ENCODE data around the gene GATA1.

Gene GATA1

GRCh38 chrX:48761674-48762471 lies 24.5 kb upstream of the GATA1 start, which contains the start of gene GLOD5:
Gene GLOD5 (plus strand): TSS chrX:48761747. CDS start chrX:48761791, 44 bp downstream.
- Histone ChIP-seq H3K9me3 (replicated peaks; ENCODE audit: low read length) (no peaks in the 10 kb centered on the region), H3K36me3 (ENCODE audit: insufficient read depth, low read length) (no peaks in the 10 kb centered on the region), H3K9ac (ENCODE audit: low read depth, low read length) (no peak within 1 kb of the TSS), H3K27me3 (ENCODE audit: control insufficient read depth, insufficient read depth, low read length) (peaks cover 6% of the 10 kb centered on the region), H3K4me3 (ENCODE audit: low read length) (no peak within 1 kb of the TSS), H3K4me1 (ENCODE audit: control insufficient read depth, insufficient read depth, low read length) (no peaks in the 10 kb centered on the region), H3K4me2 (ENCODE audit: low read length) (no peak within 1 kb of the TSS)

GRCh38 chrX:48769230-48769629 lies 17.2 kb upstream of the GATA1 start:
- no peaks in the 10 kb centered on the region for H3K4me1 ChIP-seq (ENCODE audit: control insufficient read depth, insufficient read depth, low read length)
- H3K9me3 ChIP-seq (replicated peaks; ENCODE audit: low read length): no peaks in the 10 kb centered on the region
- H3K4me3 ChIP-seq (ENCODE audit: low read length): no peak overlapping the region
- H3K27me3 ChIP-seq (ENCODE audit: control insufficient read depth, insufficient read depth, low read length): no peaks in the 10 kb centered on the region
- no peaks in the 10 kb centered on the region for H3K36me3 ChIP-seq (ENCODE audit: insufficient read depth, low read length)
- no peak overlapping the region for H3K9ac ChIP-seq (ENCODE audit: low read depth, low read length)
- no peak overlapping the region for H3K4me2 ChIP-seq (ENCODE audit: low read length)

- H3K9me3 ChIP-seq (replicated peaks; ENCODE audit: low read length): no peaks in the 10 kb centered on the region
- H3K9ac ChIP-seq (ENCODE audit: low read depth, low read length): no peak overlapping the region
- no peak overlapping the region for H3K4me2 ChIP-seq (ENCODE audit: low read length)
- no peak overlapping the region for H3K4me3 ChIP-seq (ENCODE audit: low read length)
- H3K36me3 ChIP-seq (ENCODE audit: insufficient read depth, low read length): no peaks in the 10 kb centered on the region
- H3K27me3 ChIP-seq (ENCODE audit: control insufficient read depth, insufficient read depth, low read length): no peaks in the 10 kb centered on the region
- no peaks in the 10 kb centered on the region for H3K4me1 ChIP-seq (ENCODE audit: control insufficient read depth, insufficient read depth, low read length)
These were observed 16.1 kb upstream of the GATA1 start for GRCh38 chrX:48770296-48770695.

GRCh38 chrX:48772602-48773001 lies 13.8 kb upstream of the GATA1 start:
- Histone ChIP-seq H3K4me3 (ENCODE audit: low read length) (no peak overlapping the region), H3K4me1 (ENCODE audit: control insufficient read depth, insufficient read depth, low read length) (no peaks in the 10 kb centered on the region), H3K36me3 (ENCODE audit: insufficient read depth, low read length) (no peaks in the 10 kb centered on the region), H3K9me3 (replicated peaks; ENCODE audit: low read length) (no peaks in the 10 kb centered on the region), H3K27me3 (ENCODE audit: control insufficient read depth, insufficient read depth, low read length) (no peaks in the 10 kb centered on the region), H3K4me2 (ENCODE audit: low read length) (no peak overlapping the region), H3K9ac (ENCODE audit: low read depth, low read length) (no peak overlapping the region)

- no peaks in the 10 kb centered on the region for H3K27me3 ChIP-seq (ENCODE audit: control insufficient read depth, insufficient read depth, low read length)
- H3K9ac ChIP-seq (ENCODE audit: low read depth, low read length): no peak overlapping the region
These were observed 9.5 kb upstream of the GATA1 start for GRCh38 chrX:48776818-48777439.

GRCh38 chrX:48779399-48779798 lies 7.0 kb upstream of the GATA1 start:
- Histone ChIP-seq H3K4me2 (ENCODE audit: low read length) (no peak overlapping the region), H3K36me3 (ENCODE audit: insufficient read depth, low read length) (no peaks in the 10 kb centered on the region), H3K4me1 (ENCODE audit: control insufficient read depth, insufficient read depth, low read length) (no peaks in the 10 kb centered on the region), H3K9ac (ENCODE audit: low read depth, low read length) (no peak overlapping the region), H3K27me3 (ENCODE audit: control insufficient read depth, insufficient read depth, low read length) (no peaks in the 10 kb centered on the region), H3K9me3 (replicated peaks; ENCODE audit: low read length) (no peaks in the 10 kb centered on the region), H3K4me3 (ENCODE audit: low read length) (no peak overlapping the region)

More at GRCh38 chrX:48776818-48777439, 9.5 kb upstream of the GATA1 start:
- Histone ChIP-seq H3K4me3 (ENCODE audit: low read length) (no peak overlapping the region), H3K9me3 (replicated peaks; ENCODE audit: low read length) (no peaks in the 10 kb centered on the region), H3K4me2 (ENCODE audit: low read length) (no peak overlapping the region), H3K4me1 (ENCODE audit: control insufficient read depth, insufficient read depth, low read length) (no peaks in the 10 kb centered on the region), H3K36me3 (ENCODE audit: insufficient read depth, low read length) (no peaks in the 10 kb centered on the region)

- no peak overlapping the region for H3K4me3 ChIP-seq (ENCODE audit: low read length)
These were observed 4.7 kb upstream of the GATA1 start for GRCh38 chrX:48781705-48782104.

GRCh38 chrX:48782216-48782615 lies 4.2 kb upstream of the GATA1 start:
- no peaks in the 10 kb centered on the region for H3K4me1 ChIP-seq (ENCODE audit: control insufficient read depth, insufficient read depth, low read length)
- no peak overlapping the region for H3K4me2 ChIP-seq (ENCODE audit: low read length)
- H3K4me3 ChIP-seq (ENCODE audit: low read length): no peak overlapping the region
- no peaks in the 10 kb centered on the region for H3K9me3 ChIP-seq (replicated peaks; ENCODE audit: low read length)
- H3K36me3 ChIP-seq (ENCODE audit: insufficient read depth, low read length): no peaks in the 10 kb centered on the region
- H3K9ac ChIP-seq (ENCODE audit: low read depth, low read length): no peak overlapping the region
- peaks cover 6% of the 10 kb centered on the region for H3K27me3 ChIP-seq (ENCODE audit: control insufficient read depth, insufficient read depth, low read length)

More at GRCh38 chrX:48781705-48782104, 4.7 kb upstream of the GATA1 start:
- Histone ChIP-seq H3K9me3 (replicated peaks; ENCODE audit: low read length) (no peaks in the 10 kb centered on the region), H3K27me3 (ENCODE audit: control insufficient read depth, insufficient read depth, low read length) (peaks cover under 1% of the 10 kb centered on the region), H3K9ac (ENCODE audit: low read depth, low read length) (no peak overlapping the region), H3K36me3 (ENCODE audit: insufficient read depth, low read length) (no peaks in the 10 kb centered on the region), H3K4me1 (ENCODE audit: control insufficient read depth, insufficient read depth, low read length) (no peaks in the 10 kb centered on the region), H3K4me2 (ENCODE audit: low read length) (no peak overlapping the region)

- H3K9ac ChIP-seq (ENCODE audit: low read depth, low read length): no peak overlapping the region
- H3K4me1 ChIP-seq (ENCODE audit: control insufficient read depth, insufficient read depth, low read length): no peaks in the 10 kb centered on the region
- H3K36me3 ChIP-seq (ENCODE audit: insufficient read depth, low read length): no peaks in the 10 kb centered on the region
- H3K27me3 ChIP-seq (ENCODE audit: control insufficient read depth, insufficient read depth, low read length): peaks cover 7% of the 10 kb centered on the region
- H3K9me3 ChIP-seq (replicated peaks; ENCODE audit: low read length): no peaks in the 10 kb centered on the region
- H3K4me2 ChIP-seq (ENCODE audit: low read length): no peak overlapping the region
- no peak overlapping the region for H3K4me3 ChIP-seq (ENCODE audit: low read length)
These were observed 3.6 kb upstream of the GATA1 start for GRCh38 chrX:48782795-48783194.

GRCh38 chrX:48784726-48785125 lies 1.7 kb upstream of the GATA1 start:
- Histone ChIP-seq H3K27me3 (ENCODE audit: control insufficient read depth, insufficient read depth, low read length) (peaks cover 11% of the 10 kb centered on the region), H3K4me3 (ENCODE audit: low read length) (no peak overlapping the region), H3K9ac (ENCODE audit: low read depth, low read length) (no peak overlapping the region), H3K36me3 (ENCODE audit: insufficient read depth, low read length) (no peaks in the 10 kb centered on the region), H3K4me1 (ENCODE audit: control insufficient read depth, insufficient read depth, low read length) (no peaks in the 10 kb centered on the region), H3K4me2 (ENCODE audit: low read length) (no peak overlapping the region), H3K9me3 (replicated peaks; ENCODE audit: low read length) (no peaks in the 10 kb centered on the region)

- no peaks in the 10 kb centered on the region for H3K9me3 ChIP-seq (replicated peaks; ENCODE audit: low read length)
- H3K4me1 ChIP-seq (ENCODE audit: control insufficient read depth, insufficient read depth, low read length): no peaks in the 10 kb centered on the region
- no peak overlapping the region for H3K9ac ChIP-seq (ENCODE audit: low read depth, low read length)
- H3K27me3 ChIP-seq (ENCODE audit: control insufficient read depth, insufficient read depth, low read length): peaks cover 11% of the 10 kb centered on the region
- no peak overlapping the region for H3K4me3 ChIP-seq (ENCODE audit: low read length)
- no peak overlapping the region for H3K4me2 ChIP-seq (ENCODE audit: low read length)
- no peaks in the 10 kb centered on the region for H3K36me3 ChIP-seq (ENCODE audit: insufficient read depth, low read length)
These were observed 1.2 kb upstream of the GATA1 start for GRCh38 chrX:48785186-48785539.

Measured in skeletal muscle satellite cell (primary cell).